HepG2 (cell line): ENCODE results near the gene MYH9. TPM values are rescaled to one million over a fixed set of nuclear protein-coding genes. Genes with fewer than 3 reads are reported as not detected.

Experiments used
- ATAC-seq: fragments of 200-7000 bp; cut with Tn5 transposase; 3 replicates; pipeline ENCODE4 v1.9.1; 2020; ENCODE audit warnings: mild to moderate bottlenecking, moderate library complexity
- BruUV-seq: library from RNA; stranded (reverse); fragments of 400-500 nt; replicated peaks from 2 replicates; lab custom pipeline; 2021; lab: Mats Ljungman, UMichigan
- CTCF ChIA-PET: fragments of 300-600 bp; formaldehyde crosslinking; extraction: SDS; loops from one replicate; lab custom pipeline; 2021; ENCODE audit warnings: low total read pairs, inconsistent platforms, low intra/inter-chr PET ratio; lab: Yijun Ruan, JAX
- POLR2A ChIA-PET: fragments of 350-600 bp; sonication (Branson Sonifier 250); formaldehyde crosslinking; loops from one replicate; lab custom pipeline; 2020; ENCODE audit warnings: antibody characterized with exemption, inconsistent platforms; lab: Yijun Ruan, JAX
- DNase-seq: peaks from one replicate; pipeline ENCODE4 v3.0.0-alpha.2; 2015; ENCODE audit warnings: low spot score
- FAIRE-seq: peaks from 3 replicates; lab custom pipeline; 2011; peaks lifted over from hg19 to GRCh38; lab: Jason Lieb, UNC
- H2AFZ ChIP-seq: one replicate; pipeline ENCODE4 v1.6.1; 2011; ENCODE audit warnings: low read length, inconsistent platforms
- H3K27ac ChIP-seq: fragments of 300-600 bp; 3 replicates; pipeline ENCODE4 v1.8.0; 2011; ENCODE audit warnings: mixed run types, mild to moderate bottlenecking, mixed read lengths, low read length, inconsistent platforms; ENCODE audit not compliant: insufficient read depth; ENCODE audit errors: extremely low read length
- H3K27me3 ChIP-seq, 2 experiments: fragments of 200-600 bp in 1 of 2; 2 replicates in 1 of 2; 3 replicates in 1 of 2; pipeline versions ENCODE4 v1.6.0 to v1.8.0; 2011; ENCODE audit warnings: low read length in 2 of 2, mild to moderate bottlenecking in 2 of 2, moderate library complexity in 2 of 2, inconsistent platforms in 1 of 2; ENCODE audit not compliant: insufficient read depth in 2 of 2, control insufficient read depth in 1 of 2
- H3K36me3 ChIP-seq, 2 experiments: fragments of 200-600 bp in 1 of 2; replicated peaks in 1 of 2; 2 replicates in 1 of 2; 3 replicates in 1 of 2; pipeline versions ENCODE4 v1.5.1 to v1.8.0; 2011; ENCODE audit warnings: low read length in 2 of 2, inconsistent platforms in 1 of 2; ENCODE audit not compliant: insufficient read depth in 2 of 2, control insufficient read depth in 1 of 2
- H3K4me1 ChIP-seq: 2 replicates; pipeline ENCODE4 v1.5.1; 2012; ENCODE audit warnings: low read length, inconsistent platforms; ENCODE audit not compliant: insufficient read depth
- H3K4me2 ChIP-seq: 2 replicates; pipeline ENCODE4 v1.6.0; 2011; ENCODE audit warnings: low read depth, low read length, inconsistent platforms
- H3K4me3 ChIP-seq, 3 experiments: fragments of 200-600 bp in 1 of 3; sonication (generic), shearing (Covaris generic) in 1 of 3; replicated peaks in 1 of 3; 2 replicates each; pipeline ENCODE4 v1.5.1; 2011 to 2016; ENCODE audit warnings: low read length in 3 of 3, inconsistent platforms in 2 of 3, low read depth in 2 of 3, mild to moderate bottlenecking in 2 of 3, control low read depth in 1 of 3, mixed read lengths in 1 of 3; ENCODE audit not compliant: insufficient read depth in 1 of 3
- H3K79me2 ChIP-seq: one replicate; pipeline ENCODE4 v1.6.1; 2011; ENCODE audit warnings: low read length, inconsistent platforms; ENCODE audit not compliant: insufficient read depth
- H3K9ac ChIP-seq: 2 replicates; pipeline ENCODE4 v1.6.0; 2011; ENCODE audit warnings: mild to moderate bottlenecking, low read depth, low read length, inconsistent platforms; ENCODE audit not compliant: insufficient read depth
- H3K9me3 ChIP-seq: 2 replicates; pipeline ENCODE4 v1.5.1; 2012; ENCODE audit warnings: mild to moderate bottlenecking, low read length
- H4K20me1 ChIP-seq: 2 replicates; pipeline ENCODE4 v1.6.0; 2011; ENCODE audit warnings: inconsistent platforms, mild to moderate bottlenecking, low read length, moderate library complexity; ENCODE audit not compliant: insufficient read depth
- AGO2 ChIP-seq: fragments of 200-400 bp; formaldehyde crosslinking; optimal IDR thresholded peaks from 2 replicates; pipeline ENCODE3; 2017; ENCODE audit warnings: mild to moderate bottlenecking, low read depth, low read length, moderate library complexity
- AHR ChIP-seq: IDR thresholded peaks from 2 replicates; pipeline ENCODE4 v1.6.1; 2018; ENCODE audit warnings: missing genetic modification reagents, missing compliant biosample characterization
- ARID2 ChIP-seq: sonication (generic); formaldehyde crosslinking; IDR thresholded peaks from 2 replicates; pipeline ENCODE4 v1.8.1; 2022; ENCODE audit warnings: mild to moderate bottlenecking, missing genetic modification reagents, borderline replicate concordance
- HDAC6 ChIP-seq: fragments of 200-600 bp; sonication (generic); IDR thresholded peaks from 2 replicates; pipeline ENCODE4 v1.7.0; 2017; ENCODE audit warnings: mild to moderate bottlenecking, antibody characterized with exemption, low read length, low read depth
- MAZ ChIP-seq, 2 experiments: sonication (generic) in 1 of 2; formaldehyde crosslinking in 1 of 2; IDR thresholded peaks; 2 replicates each; pipeline versions ENCODE4 v1.5.0 to v1.6.1; 2012 to 2020; ENCODE audit warnings: low read depth in 2 of 2, mild to moderate bottlenecking in 2 of 2, borderline replicate concordance in 1 of 2, improper control_type of control experiment in 1 of 2, low read length in 1 of 2, missing genetic modification reagents in 1 of 2, moderate library complexity in 1 of 2
- SIN3A ChIP-seq: IDR thresholded peaks from 2 replicates; pipeline ENCODE4 v1.6.1; 2011; ENCODE audit warnings: low read depth, mild to moderate bottlenecking, control low read depth, low read length, borderline replicate concordance
- ZNF205 ChIP-seq: IDR thresholded peaks from 2 replicates; pipeline ENCODE4 v1.6.1; 2018; ENCODE audit warnings: missing biosample characterization, missing genetic modification reagents
- ZNF354B ChIP-seq: sonication (generic); formaldehyde crosslinking; IDR thresholded peaks from 2 replicates; pipeline ENCODE4 v1.8.0; 2022; ENCODE audit warnings: mild to moderate bottlenecking, missing genetic modification reagents
- ZNF543 ChIP-seq: sonication (generic); formaldehyde crosslinking; IDR thresholded peaks from 2 replicates; pipeline ENCODE4 v1.4.0; 2020; ENCODE audit warnings: mild to moderate bottlenecking, missing genetic modification reagents
- ZNF768 ChIP-seq: sonication (generic); formaldehyde crosslinking; IDR thresholded peaks from 2 replicates; pipeline ENCODE4 v1.4.0; 2020; ENCODE audit warnings: missing genetic modification reagents
- WGBS: methylation state at CpG from one replicate; pipeline ENCODE4 v1.1.6; 2017; ENCODE audit warnings: low lambda C conversion rate; 5-methylcytosine and 5-hydroxymethylcytosine counted together
- in situ Hi-C: cut with HindIII; loops from 2 replicates; pipeline ENCODE4 v1.10.0; 2017; ENCODE audit warnings: low pct_unique_long_range_greater_than_20kb; ENCODE audit not compliant: extremely low pct_ligation_motif_present
- intact Hi-C: fragments of 100-400 bp; cut with micrococcal nuclease; formaldehyde crosslinking; loops from one replicate; pipeline ENCODE4 v1.10.0; 2022; ENCODE audit not compliant: unreplicated experiment
- polyA plus RNA-seq, 8 experiments: library from polyadenylated mRNA; depleted of rRNA in 3 of 8; stranded (reverse) in 7 of 8; unstranded in 1 of 8; fragments of >200 nt; fragmentation: Illumina TruSeq in 4 of 8; extraction: Trizol in 4 of 8; gene quantifications; 2 replicates each; pipeline versions ENCODE4 v1.2.1 to v1.2.3, GENCODE V29; 2011 to 2016; ENCODE audit warnings: low read depth in 4 of 8, missing spikeins in 1 of 8, mixed read lengths in 1 of 8; ENCODE audit not compliant: insufficient read depth in 1 of 8
- total RNA-seq, 5 experiments: library from RNA; depleted of rRNA; stranded (reverse); fragments of >200 nt; fragmentation: Illumina TruSeq; extraction: Trizol; gene quantifications; 2 replicates each; pipeline ENCODE4 v1.2.3, GENCODE V29; 2016; ENCODE audit warnings: low read depth in 1 of 5
- TF ChIP-seq, protein P1 (sequence below): conservative IDR thresholded peaks from 2 replicates; pipeline ENCODE4 v1.6.1; 2018; ENCODE audit warnings: missing genetic modification reagents
- TF ChIP-seq, protein P2 (sequence below): IDR thresholded peaks from 2 replicates; pipeline ENCODE4 v1.6.1; 2016; ENCODE audit warnings: missing biosample characterization, missing genetic modification reagents, low read depth
- TF ChIP-seq, protein P3 (sequence below): sonication (generic); formaldehyde crosslinking; conservative IDR thresholded peaks from 2 replicates; pipeline ENCODE4 v1.8.0; 2022; ENCODE audit warnings: low read depth, missing genetic modification reagents
- TF ChIP-seq, protein P4 (sequence below): sonication (generic); formaldehyde crosslinking; IDR thresholded peaks from 2 replicates; pipeline ENCODE4 v1.4.0; 2020; ENCODE audit warnings: mild to moderate bottlenecking, missing genetic modification reagents

The MYH9 gene
- total and polyA plus RNA-seq, 2 of the 13 experiments (the other 11 are each of a cell fraction or from before 2014, with no cell fraction given) = 50.7 to 98.5 TPM

DNA sequence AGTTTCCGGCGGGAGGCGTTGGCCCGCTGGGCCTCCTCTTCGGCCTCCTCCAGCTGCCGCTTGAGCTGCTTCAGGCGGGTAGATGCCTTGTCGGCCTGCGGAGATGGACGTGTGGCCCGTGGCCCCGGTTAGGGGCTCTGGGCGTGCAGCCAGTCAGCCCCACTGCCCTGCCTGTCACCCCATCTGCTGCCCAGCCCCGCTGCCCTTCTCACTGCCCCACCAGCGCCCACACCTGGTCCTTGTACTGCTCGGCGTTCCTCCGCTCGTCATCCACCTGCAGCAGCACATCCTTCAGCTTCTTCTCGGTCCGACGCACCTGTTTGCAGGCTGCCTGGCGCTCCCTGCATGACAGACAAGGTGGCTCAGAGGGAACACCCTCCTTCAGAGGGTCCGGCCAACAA, 103.6 kb downstream of the MYH9 start:
- H2AFZ ChIP-seq = no peak overlapping the region
- CTCF ChIA-PET = no interaction called here
- 98% methylated on average over 20 of the region's 24 CpGs for WGBS
- TF ChIP-seq ZNF205 (CRISPR knock-in tag) (no peak), ARID2 (CRISPR knock-in tag) (no peak), HDAC6 (no peak), ZNF768 (0 out of 2 replicates have a peak, but pooled peaks have one; percentile 15), AGO2 (peak; percentile 80), AHR (CRISPR knock-in tag) (no peak)
- H3K79me2 ChIP-seq = no peaks in the 10 kb centered on the region
- peaks cover 41 to 62% of the 10 kb centered on the region in 2 experiments for H3K36me3 ChIP-seq
- H3K4me3 ChIP-seq = no peak overlapping the region
- POLR2A ChIA-PET = no interaction called here
- in situ Hi-C loops = loop anchor here (10.0 kb wide), 1 partner anchor 49 kb away; the partner anchor contains the start of gene APOL2
- ATAC-seq = no peak
- no peaks in the 10 kb centered on the region for H4K20me1 ChIP-seq
- no peak overlapping the region for H3K4me2 ChIP-seq
- H3K27me3 ChIP-seq = no peaks in the 10 kb centered on the region
- no TSS peak for BruUV-seq
- no peak overlapping the region for H3K9ac ChIP-seq
- no peak for FAIRE-seq
- H3K27ac ChIP-seq = no peak overlapping the region
- H3K4me1 ChIP-seq = peaks cover 14% of the 10 kb centered on the region
- intact Hi-C loops = no loop called here
- H3K9me3 ChIP-seq = no peaks in the 10 kb centered on the region
- no peak for DNase-seq

DNA sequence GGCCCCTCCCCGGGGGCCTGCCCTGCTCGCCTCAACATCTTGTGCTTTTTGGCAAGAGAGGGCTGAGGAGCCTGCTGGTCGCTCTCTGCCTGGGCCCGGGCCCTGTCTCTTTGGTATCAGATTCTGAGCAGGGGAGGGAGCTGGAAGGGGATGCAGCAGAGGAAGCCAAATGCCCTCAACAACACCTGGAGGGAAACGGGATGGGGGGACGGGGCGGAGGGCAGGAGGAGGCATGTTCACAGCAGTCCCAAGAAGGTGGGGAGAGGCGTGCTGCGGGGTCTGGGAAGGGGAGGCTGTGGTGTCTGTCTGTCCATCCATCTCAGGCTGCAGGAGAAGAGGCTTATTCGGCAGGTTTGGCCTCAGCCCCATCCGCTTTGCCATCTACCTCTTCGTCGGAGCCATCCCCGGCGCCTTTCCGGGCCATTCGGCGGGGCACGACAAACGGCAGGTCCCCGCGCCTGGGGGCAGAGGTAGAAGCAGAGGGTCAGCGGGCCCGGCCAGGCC, 105.4 kb downstream of the MYH9 start:
- ChIA-PET CTCF (no interaction called here), POLR2A (no interaction called here)
- Histone ChIP-seq H2AFZ (no peak overlapping the region), H3K4me2 (no peak overlapping the region), H3K27ac (no peak overlapping the region), H3K4me1 (peaks cover 32% of the 10 kb centered on the region), H4K20me1 (no peaks in the 10 kb centered on the region), H3K4me3 (no peak overlapping the region), H3K36me3 (peaks cover 28 to 46% of the 10 kb centered on the region in 2 experiments), H3K9me3 (no peaks in the 10 kb centered on the region), H3K79me2 (no peaks in the 10 kb centered on the region), H3K27me3 (no peaks in the 10 kb centered on the region), H3K9ac (no peak overlapping the region)
- in situ Hi-C loops (loop anchor here (10.0 kb wide), 1 partner anchor 48 kb away; the partner anchor contains the start of gene APOL2), intact Hi-C loops (no loop called here)
- no TSS peak for BruUV-seq
- no peak for FAIRE-seq
- ATAC-seq = no peak
- no peak for DNase-seq
- WGBS = 98% methylated on average over 24 of the region's 24 CpGs
- TF ChIP-seq ZNF543 (no peak), ZNF354B (CRISPR knock-in tag) (no peak), MAZ (IDR thresholded peaks at IDR 0.05; ENCODE audit: borderline replicate concordance, low read depth, low read length) (no peak), MAZ (CRISPR knock-in tag; IDR thresholded peaks at IDR 0.05; ENCODE audit: low read depth) (no peak), SIN3A (no peak)
- TF ChIP-seq, protein P1, sequence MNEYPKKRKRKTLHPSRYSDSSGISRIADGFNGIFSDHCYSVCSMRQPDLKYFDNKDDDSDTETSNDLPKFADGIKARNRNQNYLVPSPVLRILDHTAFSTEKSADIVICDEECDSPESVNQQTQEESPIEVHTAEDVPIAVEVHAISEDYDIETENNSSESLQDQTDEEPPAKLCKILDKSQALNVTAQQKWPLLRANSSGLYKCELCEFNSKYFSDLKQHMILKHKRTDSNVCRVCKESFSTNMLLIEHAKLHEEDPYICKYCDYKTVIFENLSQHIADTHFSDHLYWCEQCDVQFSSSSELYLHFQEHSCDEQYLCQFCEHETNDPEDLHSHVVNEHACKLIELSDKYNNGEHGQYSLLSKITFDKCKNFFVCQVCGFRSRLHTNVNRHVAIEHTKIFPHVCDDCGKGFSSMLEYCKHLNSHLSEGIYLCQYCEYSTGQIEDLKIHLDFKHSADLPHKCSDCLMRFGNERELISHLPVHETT (CRISPR knock-in tag) = no peak
- TF ChIP-seq, protein P2, sequence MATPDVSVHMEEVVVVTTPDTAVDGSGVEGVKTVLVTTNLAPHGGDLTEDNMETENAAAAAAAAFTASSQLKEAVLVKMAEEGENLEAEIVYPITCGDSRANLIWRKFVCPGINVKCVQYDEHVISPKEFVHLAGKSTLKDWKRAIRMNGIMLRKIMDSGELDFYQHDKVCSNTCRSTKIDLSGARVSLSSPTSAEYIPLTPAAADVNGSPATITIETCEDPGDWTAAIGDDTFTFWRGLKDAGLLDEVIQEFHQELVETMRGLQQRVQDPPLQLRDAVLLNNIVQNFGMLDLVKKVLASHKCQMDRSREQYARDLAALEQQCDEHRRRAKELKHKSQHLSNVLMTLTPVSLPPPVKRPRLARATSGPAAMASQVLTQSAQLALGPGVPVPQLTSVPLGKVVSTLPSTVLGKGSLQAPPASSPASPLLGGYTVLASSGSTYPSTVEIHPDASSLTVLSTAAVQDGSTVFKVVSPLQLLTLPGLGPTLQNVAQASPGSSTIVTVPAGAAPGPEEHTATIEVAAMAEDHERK (CRISPR knock-in tag) = no peak
- TF ChIP-seq, protein P3, sequence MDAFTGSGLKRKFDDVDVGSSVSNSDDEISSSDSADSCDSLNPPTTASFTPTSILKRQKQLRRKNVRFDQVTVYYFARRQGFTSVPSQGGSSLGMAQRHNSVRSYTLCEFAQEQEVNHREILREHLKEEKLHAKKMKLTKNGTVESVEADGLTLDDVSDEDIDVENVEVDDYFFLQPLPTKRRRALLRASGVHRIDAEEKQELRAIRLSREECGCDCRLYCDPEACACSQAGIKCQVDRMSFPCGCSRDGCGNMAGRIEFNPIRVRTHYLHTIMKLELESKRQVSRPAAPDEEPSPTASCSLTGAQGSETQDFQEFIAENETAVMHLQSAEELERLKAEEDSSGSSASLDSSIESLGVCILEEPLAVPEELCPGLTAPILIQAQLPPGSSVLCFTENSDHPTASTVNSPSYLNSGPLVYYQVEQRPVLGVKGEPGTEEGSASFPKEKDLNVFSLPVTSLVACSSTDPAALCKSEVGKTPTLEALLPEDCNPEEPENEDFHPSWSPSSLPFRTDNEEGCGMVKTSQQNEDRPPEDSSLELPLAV (CRISPR knock-in tag) = no peak
- TF ChIP-seq, protein P4, sequence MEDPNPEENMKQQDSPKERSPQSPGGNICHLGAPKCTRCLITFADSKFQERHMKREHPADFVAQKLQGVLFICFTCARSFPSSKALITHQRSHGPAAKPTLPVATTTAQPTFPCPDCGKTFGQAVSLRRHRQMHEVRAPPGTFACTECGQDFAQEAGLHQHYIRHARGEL (CRISPR knock-in tag) = no peak
